ENCODE data around the gene SYNM.

SYNM gene

DNA sequence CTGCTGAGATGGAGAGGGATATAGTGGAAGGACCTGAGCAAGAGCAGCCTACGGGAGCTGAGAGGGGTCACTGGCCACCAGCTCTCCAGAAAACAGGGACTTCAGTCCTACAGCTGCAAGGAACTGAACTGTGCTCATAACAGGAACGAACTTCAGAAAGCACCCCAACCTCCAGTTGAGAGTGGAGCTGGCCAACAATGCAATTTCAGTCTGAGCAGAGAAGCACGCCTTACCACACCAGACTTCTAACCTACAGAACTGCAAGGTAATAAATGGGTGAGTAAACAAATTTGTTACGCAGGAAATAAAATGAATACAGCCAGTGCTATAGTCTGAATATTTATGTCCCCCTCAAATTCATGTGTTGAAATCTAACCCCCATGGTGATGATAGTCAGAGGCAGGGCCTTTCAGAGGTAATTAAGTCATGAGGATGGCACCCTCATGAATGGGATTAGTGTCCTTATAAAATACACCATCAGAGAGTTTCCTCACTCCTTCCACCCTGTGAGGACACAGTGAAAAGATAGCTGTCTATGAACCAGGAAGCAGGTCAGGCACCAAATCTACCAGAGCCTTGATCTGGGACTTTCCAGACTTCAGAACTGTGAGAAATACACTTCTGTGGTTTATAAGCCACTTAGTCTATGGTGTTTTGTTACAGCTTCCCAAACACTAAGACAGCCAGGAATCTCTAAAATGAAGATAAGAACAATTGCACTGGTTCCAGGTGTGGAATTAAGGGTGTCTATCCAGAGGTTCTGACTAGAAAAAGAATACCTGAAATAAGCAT, 58.6 kb downstream of the SYNM start:
- no peak for DNase-seq (ENCODE audit: low read depth)
- H3K4me3 ChIP-seq (replicated peaks; ENCODE audit: low read depth, low read length): no peak overlapping the region
- TF ChIP-seq, protein P1, sequence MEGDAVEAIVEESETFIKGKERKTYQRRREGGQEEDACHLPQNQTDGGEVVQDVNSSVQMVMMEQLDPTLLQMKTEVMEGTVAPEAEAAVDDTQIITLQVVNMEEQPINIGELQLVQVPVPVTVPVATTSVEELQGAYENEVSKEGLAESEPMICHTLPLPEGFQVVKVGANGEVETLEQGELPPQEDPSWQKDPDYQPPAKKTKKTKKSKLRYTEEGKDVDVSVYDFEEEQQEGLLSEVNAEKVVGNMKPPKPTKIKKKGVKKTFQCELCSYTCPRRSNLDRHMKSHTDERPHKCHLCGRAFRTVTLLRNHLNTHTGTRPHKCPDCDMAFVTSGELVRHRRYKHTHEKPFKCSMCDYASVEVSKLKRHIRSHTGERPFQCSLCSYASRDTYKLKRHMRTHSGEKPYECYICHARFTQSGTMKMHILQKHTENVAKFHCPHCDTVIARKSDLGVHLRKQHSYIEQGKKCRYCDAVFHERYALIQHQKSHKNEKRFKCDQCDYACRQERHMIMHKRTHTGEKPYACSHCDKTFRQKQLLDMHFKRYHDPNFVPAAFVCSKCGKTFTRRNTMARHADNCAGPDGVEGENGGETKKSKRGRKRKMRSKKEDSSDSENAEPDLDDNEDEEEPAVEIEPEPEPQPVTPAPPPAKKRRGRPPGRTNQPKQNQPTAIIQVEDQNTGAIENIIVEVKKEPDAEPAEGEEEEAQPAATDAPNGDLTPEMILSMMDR (IDR thresholded peaks at IDR 0.05; ENCODE audit: low read length, missing control alignments): no peak

GRCh38 chr15:99164119-99164518, 59.2 kb downstream of the SYNM start:
- no peak for DNase-seq (ENCODE audit: low read depth)
- TF ChIP-seq, protein P1 (IDR thresholded peaks at IDR 0.05; ENCODE audit: low read length, missing control alignments): no peak
- no peak overlapping the region for H3K4me3 ChIP-seq (replicated peaks; ENCODE audit: low read depth, low read length)

DNA sequence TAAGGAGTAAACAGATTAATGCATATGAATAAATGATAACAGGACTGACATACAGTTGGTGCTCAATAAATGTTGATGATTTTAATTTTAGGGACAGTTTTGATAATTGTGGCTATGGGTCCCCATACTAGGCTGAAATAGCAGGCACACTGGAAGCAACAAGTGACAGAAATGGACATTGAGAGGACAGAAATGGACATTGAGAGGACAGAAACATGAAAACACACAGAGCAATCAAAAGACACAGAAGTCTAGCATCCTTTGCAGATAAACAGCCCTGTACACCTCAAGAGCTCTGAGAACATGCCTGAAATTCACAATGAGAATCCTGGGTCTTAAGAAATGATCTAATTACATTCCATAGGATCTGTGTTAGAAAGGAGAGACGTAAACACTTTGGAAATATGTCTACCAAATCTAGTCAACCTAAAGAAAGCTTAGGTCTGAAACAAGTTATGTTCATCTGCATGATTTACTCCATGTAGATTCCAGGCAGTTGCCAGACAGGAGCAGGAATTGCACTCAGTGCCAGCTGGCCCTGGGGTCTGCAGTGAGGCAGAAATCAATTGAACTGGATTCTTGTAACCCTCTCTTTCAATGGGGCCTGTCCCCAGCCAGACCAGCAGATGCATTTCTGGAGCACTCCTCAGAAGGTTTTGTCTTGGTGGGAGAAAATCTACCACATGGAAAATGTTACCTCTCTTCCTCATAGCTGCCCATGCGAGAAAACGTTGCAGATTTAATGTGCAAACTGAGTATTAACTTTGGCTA, 60.3 kb downstream of the SYNM start:
- no peak overlapping the region for H3K4me3 ChIP-seq (replicated peaks; ENCODE audit: low read depth, low read length)
- TF ChIP-seq, protein P1 (IDR thresholded peaks at IDR 0.05; ENCODE audit: low read length, missing control alignments): no peak
- no peak for DNase-seq (ENCODE audit: low read depth)

GRCh38 chr15:99165956-99166689, 61.2 kb downstream of the SYNM start:
- no peak for DNase-seq (ENCODE audit: low read depth)
- no peak overlapping the region for H3K4me3 ChIP-seq (replicated peaks; ENCODE audit: low read depth, low read length)
- TF ChIP-seq, protein P1 (IDR thresholded peaks at IDR 0.05; ENCODE audit: low read length, missing control alignments): no peak

DNA sequence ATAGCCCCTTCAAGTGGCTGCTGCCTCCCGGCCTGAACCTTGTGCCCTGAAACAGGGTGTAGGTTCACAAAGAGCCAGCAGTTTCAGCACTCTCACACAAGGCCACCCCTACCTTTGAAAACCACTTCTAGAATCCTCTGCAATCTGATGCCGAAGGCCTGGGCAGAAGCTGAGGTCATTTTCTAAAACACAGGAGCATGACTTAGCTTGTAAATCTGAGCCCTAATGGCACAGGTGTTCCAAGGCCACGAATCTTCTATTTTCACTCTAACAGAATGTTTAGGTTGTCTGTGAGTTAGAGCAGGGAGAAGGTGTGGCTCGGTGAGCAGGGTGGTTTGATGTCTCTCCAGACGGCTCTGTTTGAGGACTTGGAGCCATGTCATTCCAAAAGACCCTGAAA, 62.3 kb downstream of the SYNM start:
- no peak overlapping the region for H3K4me3 ChIP-seq (replicated peaks; ENCODE audit: low read depth, low read length)
- no peak for DNase-seq (ENCODE audit: low read depth)
- TF ChIP-seq, protein P1 (IDR thresholded peaks at IDR 0.05; ENCODE audit: low read length, missing control alignments): no peak

GRCh38 chr15:99167640-99168039, 62.8 kb downstream of the SYNM start:
- no peak for DNase-seq (ENCODE audit: low read depth)
- no peak overlapping the region for H3K4me3 ChIP-seq (replicated peaks; ENCODE audit: low read depth, low read length)
- TF ChIP-seq, protein P1 (IDR thresholded peaks at IDR 0.05; ENCODE audit: low read length, missing control alignments): no peak
